HG02642 (cell line): Measurements from ENCODE around the gene GNB4.
A peak's percentile ranks its signal among the peaks of the same experiment; 100 is the strongest.

Experiments
- ATAC-seq: cut with Tn5 transposase; IDR thresholded peaks from one replicate; pipeline ENCODE4 v1.9.1; 2021; ENCODE audit warnings: mild to moderate bottlenecking; ENCODE audit not compliant: unreplicated experiment, poor library complexity

The GNB4 gene

GRCh38 chr3:179446501-179446900 lies 4.8 kb downstream of the GNB4 start:
- ATAC-seq, result no peak

GRCh38 chr3:179438841-179439240 lies 12.4 kb downstream of the GNB4 start:
- peak; percentile 87 for ATAC-seq

GRCh38 chr3:179436517-179436916 lies 14.8 kb downstream of the GNB4 start:
- no peak for ATAC-seq

GRCh38 chr3:179432451-179432850 lies 18.8 kb downstream of the GNB4 start:
- no peak for ATAC-seq

- peak; percentile 56 for ATAC-seq
These were observed 19.2 kb downstream of the GNB4 start for GRCh38 chr3:179432021-179432420.

GRCh38 chr3:179430277-179430870 lies 20.9 kb downstream of the GNB4 start:
- no peak for ATAC-seq

- no peak for ATAC-seq
These were observed 22.3 kb downstream of the GNB4 start for GRCh38 chr3:179428876-179429548.

- ATAC-seq, result no peak
These were observed 26.2 kb downstream of the GNB4 start for GRCh38 chr3:179425075-179425474.

- no peak for ATAC-seq
These were observed 29.8 kb downstream of the GNB4 start for GRCh38 chr3:179421500-179421899.

- ATAC-seq, result no peak
These were observed 32.7 kb downstream of the GNB4 start for GRCh38 chr3:179418610-179419009.

- no peak for ATAC-seq
These were observed 34.6 kb downstream of the GNB4 start for GRCh38 chr3:179416681-179417080.

- ATAC-seq, result no peak
These were observed 35.9 kb downstream of the GNB4 start for GRCh38 chr3:179415377-179415776.

- no peak for ATAC-seq
These were observed 36.5 kb downstream of the GNB4 start for GRCh38 chr3:179414804-179415203.

GRCh38 chr3:179410999-179411398 lies 40.3 kb downstream of the GNB4 start:
- ATAC-seq, result no peak

- no peak for ATAC-seq
These were observed 40.9 kb downstream of the GNB4 start for GRCh38 chr3:179410331-179410730.

GRCh38 chr3:179404307-179404706 lies 47.0 kb downstream of the GNB4 start:
- no peak for ATAC-seq

- ATAC-seq, result no peak
These were observed 48.3 kb downstream of the GNB4 start for GRCh38 chr3:179402963-179403362.

GRCh38 chr3:179401561-179401960 lies 49.7 kb downstream of the GNB4 start:
- ATAC-seq, result no peak

GRCh38 chr3:179398574-179399231 lies 52.6 kb downstream of the GNB4 start:
- ATAC-seq, result no peak

GRCh38 chr3:179391906-179392305 lies 59.4 kb downstream of the GNB4 start:
- no peak for ATAC-seq

- ATAC-seq, result no peak
These were observed 74.8 kb downstream of the GNB4 start for GRCh38 chr3:179376474-179376873.
